Panc1 (cell line): ENCODE results near the gene PRKCG. TPM values are rescaled to one million over a fixed set of nuclear protein-coding genes. Genes with fewer than 3 reads are reported as not detected.

ENCODE experiments used
- ATAC-seq: fragments of 200-7000 bp; cut with Tn5 transposase; 2 replicates; pipeline ENCODE4 v1.9.1; 2020; ENCODE audit warnings: mild to moderate bottlenecking, moderate library complexity
- BruUV-seq: library from RNA; stranded (reverse); fragments of 400-500 nt; replicated peaks from 2 replicates; lab custom pipeline; 2021; lab: Mats Ljungman, UMichigan
- CTCF ChIA-PET: fragments of 300-600 bp; sonication (Branson Sonifier 250); formaldehyde crosslinking; loops from one replicate; lab custom pipeline; 2022; ENCODE audit warnings: antibody characterized with exemption; lab: Charles Lee
- POLR2A ChIA-PET: fragments of 300-600 bp; sonication (Branson Sonifier 250); formaldehyde crosslinking; loops from one replicate; lab custom pipeline; 2022; ENCODE audit warnings: antibody characterized with exemption; lab: Charles Lee
- DNase-seq: peaks from one replicate; pipeline ENCODE4 v3.0.0-alpha.2; 2010; ENCODE audit warnings: low read depth, low spot score
- H3K27ac ChIP-seq: 2 replicates; pipeline ENCODE4 v1.5.1; 2011; ENCODE audit warnings: mild to moderate bottlenecking, low read length, inconsistent platforms
- H3K27me3 ChIP-seq: fragments of 200-500 bp; sonication (Bioruptor generic); 2 replicates; pipeline ENCODE4 v1.6.0; 2014; ENCODE audit warnings: low read length, inconsistent platforms; ENCODE audit not compliant: control insufficient read depth, insufficient read depth
- H3K36me3 ChIP-seq: fragments of 200-500 bp; sonication (Bioruptor generic); 2 replicates; pipeline ENCODE4 v1.5.1; 2014; ENCODE audit warnings: inconsistent platforms, mild to moderate bottlenecking, low read length, moderate library complexity; ENCODE audit not compliant: control insufficient read depth, insufficient read depth
- H3K4me1 ChIP-seq: 2 replicates; pipeline ENCODE4 v1.5.1; 2011; ENCODE audit warnings: inconsistent platforms, mild to moderate bottlenecking, low read length, moderate library complexity; ENCODE audit not compliant: control insufficient read depth, insufficient read depth
- H3K4me3 ChIP-seq, 2 experiments: 2 replicates each; pipeline ENCODE4 v1.5.1; 2011 to 2012; ENCODE audit warnings: low read depth in 2 of 2, low read length in 2 of 2, mild to moderate bottlenecking in 2 of 2, inconsistent platforms in 1 of 2, moderate library complexity in 1 of 2
- H3K9me3 ChIP-seq: fragments of 200-500 bp; sonication (Bioruptor generic); 2 replicates; pipeline ENCODE4 v1.5.1; 2014; ENCODE audit warnings: low read depth, mild to moderate bottlenecking, inconsistent platforms, low read length, moderate library complexity; ENCODE audit not compliant: control insufficient read depth, insufficient read depth
- POLR2AphosphoS5 ChIP-seq: IDR thresholded peaks from 2 replicates; pipeline ENCODE4 v1.6.1; 2012; ENCODE audit warnings: mild to moderate bottlenecking, low read depth, low read length, moderate library complexity
- SIN3A ChIP-seq: IDR thresholded peaks from 2 replicates; pipeline ENCODE4 v1.6.1; 2012; ENCODE audit warnings: low read depth, mild to moderate bottlenecking, low read length, moderate library complexity, borderline replicate concordance; ENCODE audit not compliant: insufficient read depth
- TCF7L2 ChIP-seq: IDR thresholded peaks from 2 replicates; pipeline ENCODE4 v1.6.1; 2011; ENCODE audit warnings: mild to moderate bottlenecking, low read depth, low read length, inconsistent platforms
- in situ Hi-C: cut with HindIII; loops from 2 replicates; pipeline ENCODE4 v1.10.0; 2016; ENCODE audit warnings: low sequenced_read_pairs, low pct_unique_long_range_greater_than_20kb
- intact Hi-C: fragments of 100-400 bp; cut with micrococcal nuclease; formaldehyde crosslinking; loops from one replicate; pipeline ENCODE4 v1.10.0; 2022; ENCODE audit not compliant: unreplicated experiment
- total RNA-seq: library from RNA; stranded (reverse); gene quantifications from one replicate; pipeline ENCODE4 v1.2.1, GENCODE V29; 2021; ENCODE audit not compliant: unreplicated experiment
- TF ChIP-seq, protein P1 (sequence below): fragments of 450-650 bp; IDR thresholded peaks from 2 replicates; pipeline ENCODE4 v1.5.1; 2017; ENCODE audit warnings: mild to moderate bottlenecking
- TF ChIP-seq, protein P2 (sequence below), 2 experiments: IDR thresholded peaks; 2 replicates each; pipeline ENCODE4 v1.6.1; 2011 to 2012; ENCODE audit warnings: low read depth in 2 of 2, control low read depth in 1 of 2, low read length in 1 of 2, mild to moderate bottlenecking in 1 of 2, moderate library complexity in 1 of 2; ENCODE audit not compliant: insufficient read depth in 1 of 2

Gene PRKCG
- total RNA-seq, 1 experiment from 2014 or later, result 2.5 TPM

DNA sequence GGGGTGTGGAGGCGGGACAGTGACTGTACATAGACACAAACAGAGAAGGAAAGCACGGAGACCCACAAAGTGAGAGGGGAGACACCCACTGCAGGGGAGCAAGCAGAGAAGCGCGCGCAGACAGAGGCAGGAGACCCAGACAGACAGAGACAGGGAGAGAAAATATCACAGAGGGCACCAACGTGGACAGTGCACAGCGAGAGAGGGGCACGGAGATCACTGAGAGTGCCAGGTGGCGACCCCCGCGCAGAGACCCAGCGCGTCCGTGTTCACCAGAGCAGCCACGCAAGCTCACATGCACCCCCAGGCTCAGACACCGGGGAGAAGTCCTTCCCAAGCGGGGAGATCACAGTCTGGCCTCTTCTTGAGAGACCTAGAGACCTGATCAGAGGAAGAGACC lies 25.7 kb downstream of the PRKCG start:
- in situ Hi-C loops (loop anchor here (10.0 to 25.0 kb wide), 2 partner anchors 63 to 130 kb away; no protein-coding TSS in a partner anchor), intact Hi-C loops (loop anchor here (2.0 to 5.0 kb wide), 2 partner anchors 71 to 115 kb away; no protein-coding TSS in a partner anchor)
- ATAC-seq, result peak; percentile 7
- Histone ChIP-seq H3K27ac (0 out of 2 replicates have a peak overlapping the region, but pooled peaks have one; percentile 5), H3K27me3 (no peaks in the 10 kb centered on the region), H3K9me3 (no peaks in the 10 kb centered on the region), H3K4me3 (peak overlapping the region; percentile 1 to 64; a peak in 3 of 4 replicates), H3K36me3 (no peaks in the 10 kb centered on the region), H3K4me1 (peaks cover 23% of the 10 kb centered on the region)
- no peak for DNase-seq
- CTCF ChIA-PET, result interaction anchor here (0.7 to 1.6 kb wide), 2 partner anchors 122 to 154 kb away, joined by 7 to 8 read pairs; no protein-coding TSS in a partner anchor
- BruUV-seq, result no TSS peak
- no peak for TF ChIP-seq TCF7L2
- no peak for TF ChIP-seq POLR2AphosphoS5
- TF ChIP-seq, protein P1, sequence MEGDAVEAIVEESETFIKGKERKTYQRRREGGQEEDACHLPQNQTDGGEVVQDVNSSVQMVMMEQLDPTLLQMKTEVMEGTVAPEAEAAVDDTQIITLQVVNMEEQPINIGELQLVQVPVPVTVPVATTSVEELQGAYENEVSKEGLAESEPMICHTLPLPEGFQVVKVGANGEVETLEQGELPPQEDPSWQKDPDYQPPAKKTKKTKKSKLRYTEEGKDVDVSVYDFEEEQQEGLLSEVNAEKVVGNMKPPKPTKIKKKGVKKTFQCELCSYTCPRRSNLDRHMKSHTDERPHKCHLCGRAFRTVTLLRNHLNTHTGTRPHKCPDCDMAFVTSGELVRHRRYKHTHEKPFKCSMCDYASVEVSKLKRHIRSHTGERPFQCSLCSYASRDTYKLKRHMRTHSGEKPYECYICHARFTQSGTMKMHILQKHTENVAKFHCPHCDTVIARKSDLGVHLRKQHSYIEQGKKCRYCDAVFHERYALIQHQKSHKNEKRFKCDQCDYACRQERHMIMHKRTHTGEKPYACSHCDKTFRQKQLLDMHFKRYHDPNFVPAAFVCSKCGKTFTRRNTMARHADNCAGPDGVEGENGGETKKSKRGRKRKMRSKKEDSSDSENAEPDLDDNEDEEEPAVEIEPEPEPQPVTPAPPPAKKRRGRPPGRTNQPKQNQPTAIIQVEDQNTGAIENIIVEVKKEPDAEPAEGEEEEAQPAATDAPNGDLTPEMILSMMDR, result no peak
- no peak for TF ChIP-seq SIN3A
- TF ChIP-seq, protein P2, sequence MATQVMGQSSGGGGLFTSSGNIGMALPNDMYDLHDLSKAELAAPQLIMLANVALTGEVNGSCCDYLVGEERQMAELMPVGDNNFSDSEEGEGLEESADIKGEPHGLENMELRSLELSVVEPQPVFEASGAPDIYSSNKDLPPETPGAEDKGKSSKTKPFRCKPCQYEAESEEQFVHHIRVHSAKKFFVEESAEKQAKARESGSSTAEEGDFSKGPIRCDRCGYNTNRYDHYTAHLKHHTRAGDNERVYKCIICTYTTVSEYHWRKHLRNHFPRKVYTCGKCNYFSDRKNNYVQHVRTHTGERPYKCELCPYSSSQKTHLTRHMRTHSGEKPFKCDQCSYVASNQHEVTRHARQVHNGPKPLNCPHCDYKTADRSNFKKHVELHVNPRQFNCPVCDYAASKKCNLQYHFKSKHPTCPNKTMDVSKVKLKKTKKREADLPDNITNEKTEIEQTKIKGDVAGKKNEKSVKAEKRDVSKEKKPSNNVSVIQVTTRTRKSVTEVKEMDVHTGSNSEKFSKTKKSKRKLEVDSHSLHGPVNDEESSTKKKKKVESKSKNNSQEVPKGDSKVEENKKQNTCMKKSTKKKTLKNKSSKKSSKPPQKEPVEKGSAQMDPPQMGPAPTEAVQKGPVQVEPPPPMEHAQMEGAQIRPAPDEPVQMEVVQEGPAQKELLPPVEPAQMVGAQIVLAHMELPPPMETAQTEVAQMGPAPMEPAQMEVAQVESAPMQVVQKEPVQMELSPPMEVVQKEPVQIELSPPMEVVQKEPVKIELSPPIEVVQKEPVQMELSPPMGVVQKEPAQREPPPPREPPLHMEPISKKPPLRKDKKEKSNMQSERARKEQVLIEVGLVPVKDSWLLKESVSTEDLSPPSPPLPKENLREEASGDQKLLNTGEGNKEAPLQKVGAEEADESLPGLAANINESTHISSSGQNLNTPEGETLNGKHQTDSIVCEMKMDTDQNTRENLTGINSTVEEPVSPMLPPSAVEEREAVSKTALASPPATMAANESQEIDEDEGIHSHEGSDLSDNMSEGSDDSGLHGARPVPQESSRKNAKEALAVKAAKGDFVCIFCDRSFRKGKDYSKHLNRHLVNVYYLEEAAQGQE (IDR thresholded peaks at IDR 0.05; ENCODE audit: insufficient read depth in 1 of 2, low read depth in 2 of 2, low read length in 1 of 2), result no peak
- POLR2A ChIA-PET, result no interaction called here

DNA sequence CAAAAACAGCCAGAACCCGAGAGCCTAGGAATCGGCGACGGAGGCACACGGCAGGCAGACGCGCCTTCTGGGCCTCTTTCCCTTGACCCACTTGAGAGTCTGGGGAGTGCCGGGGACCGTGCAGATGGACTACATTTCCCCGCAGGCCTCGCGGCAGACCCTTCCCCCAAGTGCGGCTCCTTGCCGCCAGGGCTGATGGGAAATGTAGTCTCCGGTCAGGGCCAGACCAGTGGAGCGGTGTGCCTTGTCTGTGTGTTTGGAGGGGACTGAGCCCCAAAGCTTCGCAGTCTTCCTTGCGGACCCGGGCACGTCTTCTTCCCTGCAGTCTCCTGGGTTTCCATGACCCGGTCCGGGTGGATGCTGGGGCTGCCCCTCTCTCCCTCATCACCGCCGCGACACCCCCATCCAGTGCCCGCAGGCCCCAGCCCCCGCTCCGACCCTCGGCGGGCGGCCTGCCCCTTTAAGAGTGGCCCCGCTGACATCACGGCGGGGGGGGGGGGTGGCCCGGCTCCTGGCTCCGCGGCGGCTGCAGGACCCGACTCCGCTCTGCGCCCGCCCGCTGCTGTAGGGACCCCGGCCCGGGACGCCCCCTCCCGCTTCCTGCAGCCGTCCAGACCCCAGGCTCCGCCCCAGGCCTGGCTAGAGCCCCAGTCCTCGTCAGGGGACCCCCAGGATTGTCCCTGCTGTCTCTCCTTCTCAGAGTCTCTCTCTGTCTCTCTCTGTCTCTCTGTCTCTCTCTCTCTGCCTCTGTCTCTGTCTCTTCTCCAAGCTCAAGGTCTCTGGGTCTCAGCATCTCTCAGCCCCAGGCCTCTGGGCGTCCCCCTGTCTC lies 26.3 kb downstream of the PRKCG start:
- Histone ChIP-seq H3K4me3 (peak overlapping the region; percentile 33 to 64), H3K9me3 (no peaks in the 10 kb centered on the region), H3K4me1 (peaks cover 23% of the 10 kb centered on the region), H3K36me3 (no peaks in the 10 kb centered on the region), H3K27ac (no peak overlapping the region; the same call in 1 of the 2 replicates), H3K27me3 (no peaks in the 10 kb centered on the region)
- CTCF ChIA-PET, result interaction anchor here (0.7 to 1.6 kb wide), 3 partner anchors 122 to 238 kb away, joined by 5 to 8 read pairs (median 7); no protein-coding TSS in a partner anchor
- no TSS peak for BruUV-seq
- POLR2A ChIA-PET, result no interaction called here
- no peak for DNase-seq
- intact Hi-C loops, result loop anchor here (2.0 to 5.0 kb wide), 2 partner anchors 70 to 114 kb away; no protein-coding TSS in a partner anchor
- peak; percentile 94 for ATAC-seq
- TF ChIP-seq SIN3A, result no peak
- TF ChIP-seq, protein P1, result no peak
- TF ChIP-seq POLR2AphosphoS5, result no peak
- TF ChIP-seq TCF7L2, result no peak
- TF ChIP-seq, protein P2 (IDR thresholded peaks at IDR 0.05; ENCODE audit: insufficient read depth in 1 of 2, low read depth in 2 of 2, low read length in 1 of 2), result no peak
- in situ Hi-C loops, result loop anchor here (10.0 to 25.0 kb wide), 2 partner anchors 64 to 129 kb away; no protein-coding TSS in a partner anchor
